OCI-M2 (cell line): ENCODE data around the gene TGFBR2.

Experiments used
- DNase-seq: peaks from one replicate; lab custom pipeline; 2025; ENCODE audit not compliant: unreplicated experiment; lab: John Stamatoyannopoulos, UW

TGFBR2 gene

GRCh38 chr3:30633718-30634117, 27.3 kb downstream of the TGFBR2 start:
- DNase-seq: no peak

- DNase-seq: no peak
Observed at GRCh38 chr3:30634761-30635735, 28.6 kb downstream of the TGFBR2 start.

- no peak for DNase-seq
Observed at GRCh38 chr3:30637310-30638219, 31.2 kb downstream of the TGFBR2 start.

DNA sequence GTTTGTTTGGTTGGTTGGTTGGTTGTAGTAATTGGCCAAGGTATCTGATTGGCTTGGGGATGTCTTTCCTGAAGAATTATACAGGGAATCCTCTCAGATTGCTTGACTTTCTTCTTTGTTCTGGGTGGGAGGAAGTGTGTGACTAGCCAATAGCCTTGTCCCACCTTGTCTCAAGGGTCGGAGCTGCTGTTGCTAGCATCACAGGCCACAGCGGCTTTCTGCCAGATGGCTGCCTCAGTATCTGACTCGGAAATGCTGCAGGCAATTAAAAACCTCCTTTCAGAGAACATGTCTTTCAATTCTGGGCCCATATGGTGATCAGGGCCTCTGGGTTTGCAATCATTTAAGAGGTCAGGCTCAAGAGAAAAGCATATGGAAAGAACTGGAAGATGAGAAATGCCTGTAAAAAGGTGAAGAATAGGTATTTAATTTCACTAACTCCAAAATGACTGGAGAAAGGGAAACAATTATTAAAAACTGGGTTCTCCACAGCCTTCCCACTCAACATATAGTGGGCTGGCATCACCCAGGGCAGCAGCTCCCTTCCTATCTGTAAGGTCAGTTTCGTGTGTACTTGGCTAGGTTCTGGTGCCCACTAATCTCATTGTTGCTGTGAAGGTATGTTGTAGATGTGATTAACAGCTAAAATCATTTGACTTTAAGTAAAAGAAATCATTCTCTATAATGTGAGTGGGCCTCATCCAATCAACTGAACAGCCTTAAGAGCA, 32.4 kb downstream of the TGFBR2 start:
- DNase-seq: no peak

DNA sequence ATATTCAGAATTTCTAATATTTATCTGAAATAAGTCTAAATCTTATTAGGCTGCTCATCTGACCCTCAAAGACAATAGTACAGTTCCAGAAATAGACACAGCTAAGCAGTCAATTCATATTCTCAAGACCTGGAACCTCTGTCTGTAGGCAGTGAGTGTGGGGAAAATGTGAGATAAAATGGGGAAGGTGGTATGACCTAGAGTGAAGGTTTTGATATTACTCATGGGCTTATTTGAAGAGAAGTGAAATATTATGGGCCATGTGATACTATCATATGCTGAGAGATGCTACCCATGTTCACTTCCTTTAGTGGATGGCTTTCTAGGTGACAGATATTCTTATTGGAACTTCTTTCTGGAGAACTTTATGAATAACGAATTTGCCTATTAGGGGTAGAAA, 33.5 kb downstream of the TGFBR2 start:
- DNase-seq: no peak

DNA sequence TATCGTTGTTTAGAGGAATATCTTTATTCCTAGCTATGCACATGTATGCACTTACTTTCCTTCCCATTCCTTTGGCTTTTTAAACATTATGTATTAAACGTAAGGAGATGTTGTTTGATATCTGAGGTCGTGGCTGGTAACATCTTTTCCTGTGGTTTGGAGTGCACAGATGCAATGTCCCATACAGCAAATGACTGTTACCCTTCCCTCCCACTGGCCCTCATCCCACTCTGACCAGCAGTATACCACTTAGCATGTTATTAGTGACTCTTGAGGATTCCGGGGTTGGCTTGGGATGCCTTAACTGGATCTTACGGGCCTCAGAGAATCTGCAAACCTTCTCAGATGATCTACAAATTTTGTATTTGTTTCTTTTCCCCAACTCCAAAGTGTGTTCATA, 34.5 kb downstream of the TGFBR2 start:
- no peak for DNase-seq

GRCh38 chr3:30641416-30642251, 35.2 kb downstream of the TGFBR2 start:
- no peak for DNase-seq

DNA sequence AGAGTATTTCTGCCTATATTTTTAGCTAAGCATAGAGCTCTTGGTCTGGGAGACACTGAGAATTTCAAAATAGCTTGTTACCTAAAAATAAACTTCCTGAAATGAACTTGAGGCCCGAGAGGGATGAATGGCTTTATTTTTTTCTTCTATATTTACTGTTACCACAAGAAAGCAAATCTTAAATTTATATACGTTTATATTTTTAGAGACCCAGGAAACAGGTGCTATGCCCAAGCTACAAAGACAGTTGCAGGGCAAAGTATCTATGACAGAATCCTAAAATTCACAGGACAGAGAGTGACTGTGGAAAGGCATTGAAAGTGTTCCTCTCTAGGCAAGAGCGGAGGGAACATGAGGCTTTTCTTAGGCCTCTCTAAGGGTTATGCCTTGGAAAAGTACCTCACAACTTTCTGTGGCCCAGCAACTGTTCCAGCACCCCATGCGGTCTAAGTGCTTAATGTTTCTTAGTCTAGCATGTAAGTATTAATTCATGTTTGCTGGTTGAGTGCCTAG, 36.5 kb downstream of the TGFBR2 start:
- DNase-seq: no peak

GRCh38 chr3:30643763-30644462, 37.5 kb downstream of the TGFBR2 start:
- no peak for DNase-seq

DNA sequence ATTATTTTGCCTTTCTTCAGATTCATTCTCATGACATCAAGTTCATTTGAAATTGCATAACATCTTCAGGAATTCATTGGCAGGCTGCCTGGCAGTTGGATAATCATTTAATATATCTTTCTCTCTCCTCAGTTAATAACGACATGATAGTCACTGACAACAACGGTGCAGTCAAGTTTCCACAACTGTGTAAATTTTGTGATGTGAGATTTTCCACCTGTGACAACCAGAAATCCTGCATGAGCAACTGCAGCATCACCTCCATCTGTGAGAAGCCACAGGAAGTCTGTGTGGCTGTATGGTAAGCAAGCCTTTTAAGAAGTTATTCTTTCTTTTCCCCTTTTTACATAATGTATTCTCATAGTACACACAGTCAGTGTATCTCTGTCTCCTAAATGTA, 38.2 kb downstream of the TGFBR2 start:
- DNase-seq: no peak

GRCh38 chr3:30645077-30645476, 38.7 kb downstream of the TGFBR2 start:
- DNase-seq: no peak

DNA sequence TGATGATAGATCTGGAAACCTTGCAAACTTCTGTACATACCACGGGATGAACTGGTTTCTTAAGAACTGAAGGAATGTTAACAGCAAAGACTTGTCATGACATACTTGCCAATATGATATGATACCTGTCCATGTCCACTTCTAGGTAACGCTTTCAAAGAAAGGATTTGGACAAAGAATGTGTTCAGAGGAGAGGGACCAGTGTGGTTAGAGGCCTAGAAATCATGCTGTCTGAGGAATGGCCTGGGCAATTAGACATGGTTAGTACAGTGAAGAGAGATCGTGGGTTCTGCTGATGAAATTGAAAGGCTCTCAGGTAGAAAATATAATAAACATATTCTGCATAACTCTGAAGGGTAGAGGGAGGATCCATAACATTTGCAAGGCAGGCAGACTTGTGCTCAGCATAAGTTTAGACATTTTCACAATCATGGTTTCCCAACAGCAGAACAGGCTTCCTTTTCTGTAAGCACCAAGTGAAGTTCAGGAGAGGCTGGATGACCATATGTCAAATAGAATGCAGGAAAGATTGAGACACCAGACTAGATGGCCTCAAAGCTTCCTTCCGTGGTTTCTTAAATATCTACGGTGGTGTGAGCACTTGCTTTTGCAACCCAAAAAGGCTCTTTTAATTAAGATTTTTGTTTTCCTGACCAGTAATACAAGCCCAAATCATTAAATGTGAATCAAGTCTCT, 39.9 kb downstream of the TGFBR2 start:
- no peak for DNase-seq

- DNase-seq: no peak
Observed at GRCh38 chr3:30646961-30647752, 40.8 kb downstream of the TGFBR2 start.

DNA sequence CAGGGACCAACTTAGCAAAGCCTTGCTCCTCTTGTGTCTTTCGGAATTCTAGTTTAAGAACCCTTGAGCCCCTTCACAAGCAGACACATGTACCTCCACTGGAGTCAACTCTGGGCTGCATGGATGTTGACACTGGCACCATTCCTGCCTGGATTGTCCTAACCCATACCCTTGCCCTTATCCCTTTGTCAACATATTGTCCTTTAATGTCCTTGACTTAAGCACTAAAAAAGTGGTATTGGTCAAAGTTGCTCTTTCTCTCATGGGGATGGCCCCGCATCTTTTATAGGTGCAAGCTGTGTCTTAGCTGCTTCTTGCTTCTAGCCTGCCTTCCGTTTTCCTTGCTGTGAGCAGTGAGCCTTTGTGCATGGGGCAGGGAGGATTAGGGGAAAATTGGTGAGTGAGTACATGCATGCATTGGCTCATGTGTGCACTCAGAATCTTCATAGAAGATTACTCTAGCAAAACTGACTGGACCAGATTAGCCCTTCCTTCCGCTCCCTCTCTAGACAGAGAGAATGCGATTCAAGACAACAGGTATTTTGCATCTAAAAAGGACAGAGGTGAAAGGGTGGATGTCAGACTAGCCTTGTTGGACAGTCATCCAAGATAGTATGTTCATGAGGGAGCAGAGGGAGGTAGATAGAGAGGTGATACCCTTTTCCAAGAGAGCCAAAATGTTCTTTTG, 42.4 kb downstream of the TGFBR2 start:
- DNase-seq: no peak

- DNase-seq: no peak
Observed at GRCh38 chr3:30649572-30650318, 43.3 kb downstream of the TGFBR2 start.

GRCh38 chr3:30650348-30650995, 44.1 kb downstream of the TGFBR2 start:
- no peak for DNase-seq
